COLO829 (cell line): Measurements from ENCODE around the gene CPXM2.

Source experiments
- DNase-seq: peaks from one replicate; pipeline ENCODE4 v3.0.0; 2012; ENCODE audit warnings: low spot score

CPXM2 gene

GRCh38 chr10:123904834-123905409 is 13.3 kb upstream of the CPXM2 start:
- no peak for DNase-seq

- DNase-seq, result no peak
Observed at GRCh38 chr10:123903621-123904020, 12.0 kb upstream of the CPXM2 start.

- DNase-seq, result no peak
Observed at GRCh38 chr10:123901621-123902020, 10.0 kb upstream of the CPXM2 start.

GRCh38 chr10:123897146-123897545 is 5.5 kb upstream of the CPXM2 start:
- no peak for DNase-seq

GRCh38 chr10:123896246-123896927 is 4.8 kb upstream of the CPXM2 start:
- no peak for DNase-seq

- no peak for DNase-seq
Observed at GRCh38 chr10:123893651-123894050, 2.0 kb upstream of the CPXM2 start.

- DNase-seq, result no peak
Observed at GRCh38 chr10:123890756-123891143, 857 bp downstream of the CPXM2 start.

- no peak for DNase-seq
Observed at GRCh38 chr10:123890226-123890625, 1.4 kb downstream of the CPXM2 start.

- no peak for DNase-seq
Observed at GRCh38 chr10:123889821-123890220, 1.8 kb downstream of the CPXM2 start.

GRCh38 chr10:123888751-123889150 is 2.9 kb downstream of the CPXM2 start:
- no peak for DNase-seq

GRCh38 chr10:123888256-123888655 is 3.4 kb downstream of the CPXM2 start:
- DNase-seq, result no peak

GRCh38 chr10:123886292-123886691 is 5.3 kb downstream of the CPXM2 start:
- DNase-seq, result peak; percentile 8

- no peak for DNase-seq
Observed at GRCh38 chr10:123885406-123886170, 6.0 kb downstream of the CPXM2 start.

GRCh38 chr10:123884907-123885381 is 6.7 kb downstream of the CPXM2 start:
- DNase-seq, result no peak

GRCh38 chr10:123884351-123884906 is 7.2 kb downstream of the CPXM2 start:
- DNase-seq, result no peak

- no peak for DNase-seq
Observed at GRCh38 chr10:123883673-123884320, 7.8 kb downstream of the CPXM2 start.

- no peak for DNase-seq
Observed at GRCh38 chr10:123882681-123883445, 8.7 kb downstream of the CPXM2 start.

- no peak for DNase-seq
Observed at GRCh38 chr10:123882177-123882576, 9.4 kb downstream of the CPXM2 start.

GRCh38 chr10:123879606-123880257 is 11.9 kb downstream of the CPXM2 start:
- no peak for DNase-seq

GRCh38 chr10:123878666-123879303 is 12.8 kb downstream of the CPXM2 start:
- DNase-seq, result no peak

- no peak for DNase-seq
Observed at GRCh38 chr10:123870260-123870659, 21.3 kb downstream of the CPXM2 start.
